GM21381 (cell line): ENCODE measurements around the gene FAM3C.
A peak's percentile ranks its signal among the peaks of the same experiment; 100 is the strongest.
"Not testable (repeated sequence)": the region's sequence is repeated elsewhere in the genome, so short reads cannot be mapped to it uniquely, and the experiment has no call there.

Experiments
- ATAC-seq: cut with Tn5 transposase; IDR thresholded peaks from one replicate; pipeline ENCODE4 v1.9.1; 2021; ENCODE audit warnings: mild to moderate bottlenecking, moderate library complexity; ENCODE audit not compliant: unreplicated experiment

FAM3C gene

DNA sequence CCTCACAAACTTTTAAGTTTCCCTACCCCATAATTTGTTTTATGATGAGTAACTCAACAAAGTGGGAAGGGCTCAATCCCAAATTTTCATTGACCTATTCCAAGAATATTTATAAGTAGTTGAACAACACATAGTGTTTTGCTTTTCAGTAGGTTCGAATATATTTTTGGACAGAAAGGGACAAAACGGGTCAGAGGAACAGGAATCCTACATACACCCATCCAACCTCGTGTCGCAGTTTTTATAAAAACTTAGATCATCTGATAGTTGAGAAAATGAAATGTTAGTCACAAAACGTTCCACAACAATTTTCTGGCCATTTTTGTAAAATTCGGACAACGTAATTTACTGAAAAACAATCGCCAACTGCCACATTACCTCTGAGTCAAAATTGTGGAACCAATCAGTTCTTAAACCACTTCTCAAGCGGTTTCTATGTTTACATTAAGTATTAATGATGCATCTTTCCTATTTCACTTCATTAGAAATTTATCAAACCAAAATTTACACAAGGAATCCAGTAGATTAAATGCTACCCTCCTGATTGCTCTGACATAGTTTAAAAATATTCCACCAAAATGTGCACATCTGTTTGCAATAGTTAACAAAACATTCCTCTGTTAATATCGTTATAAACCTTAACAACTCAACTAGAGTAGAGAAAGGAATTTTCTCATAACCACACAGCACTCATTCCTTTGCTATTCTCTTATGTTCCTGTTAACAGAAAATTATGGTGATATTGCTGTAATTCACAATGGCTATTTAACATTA lies 61.0 kb downstream of the FAM3C start:
- ATAC-seq: no peak

DNA sequence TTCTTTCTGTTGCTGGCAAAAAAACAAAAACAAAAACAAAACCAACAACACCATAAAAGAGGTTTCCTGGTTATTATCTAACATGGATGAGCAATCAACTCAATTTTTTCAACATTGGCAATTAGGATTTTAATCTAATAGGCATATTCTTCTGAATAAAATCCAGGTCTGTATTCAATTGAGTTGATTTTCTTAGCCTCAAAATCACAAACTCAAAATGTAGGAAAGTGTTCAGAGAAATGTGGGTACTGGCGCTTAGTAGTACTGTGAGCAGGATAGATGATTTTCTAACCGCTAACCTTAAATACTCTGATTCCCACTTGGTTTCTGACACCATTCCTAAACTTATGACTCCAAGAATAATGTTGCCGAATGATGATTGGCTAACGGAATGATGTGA lies 61.7 kb downstream of the FAM3C start:
- ATAC-seq: no peak

GRCh38 chr7:121331574-121331973 lies 64.5 kb downstream of the FAM3C start:
- no peak for ATAC-seq

DNA sequence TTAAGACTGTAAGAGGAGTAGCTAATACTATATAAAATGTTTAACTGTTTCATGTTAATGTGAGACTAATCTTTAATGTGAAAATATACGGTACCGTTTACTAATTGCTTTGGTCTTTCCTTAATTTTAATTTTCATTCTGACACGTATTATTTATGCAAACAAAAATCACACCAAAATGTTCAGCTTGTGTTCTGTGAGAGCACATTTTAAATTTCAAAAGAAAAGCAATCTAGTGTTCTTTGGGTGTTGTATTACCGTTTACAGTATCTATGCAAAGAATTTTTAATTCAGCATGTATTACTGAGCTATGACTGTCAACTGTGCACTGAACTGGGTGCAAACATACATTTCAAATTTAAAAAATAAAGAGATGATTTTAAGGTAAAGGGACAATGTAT lies 65.1 kb downstream of the FAM3C start:
- no peak for ATAC-seq

DNA sequence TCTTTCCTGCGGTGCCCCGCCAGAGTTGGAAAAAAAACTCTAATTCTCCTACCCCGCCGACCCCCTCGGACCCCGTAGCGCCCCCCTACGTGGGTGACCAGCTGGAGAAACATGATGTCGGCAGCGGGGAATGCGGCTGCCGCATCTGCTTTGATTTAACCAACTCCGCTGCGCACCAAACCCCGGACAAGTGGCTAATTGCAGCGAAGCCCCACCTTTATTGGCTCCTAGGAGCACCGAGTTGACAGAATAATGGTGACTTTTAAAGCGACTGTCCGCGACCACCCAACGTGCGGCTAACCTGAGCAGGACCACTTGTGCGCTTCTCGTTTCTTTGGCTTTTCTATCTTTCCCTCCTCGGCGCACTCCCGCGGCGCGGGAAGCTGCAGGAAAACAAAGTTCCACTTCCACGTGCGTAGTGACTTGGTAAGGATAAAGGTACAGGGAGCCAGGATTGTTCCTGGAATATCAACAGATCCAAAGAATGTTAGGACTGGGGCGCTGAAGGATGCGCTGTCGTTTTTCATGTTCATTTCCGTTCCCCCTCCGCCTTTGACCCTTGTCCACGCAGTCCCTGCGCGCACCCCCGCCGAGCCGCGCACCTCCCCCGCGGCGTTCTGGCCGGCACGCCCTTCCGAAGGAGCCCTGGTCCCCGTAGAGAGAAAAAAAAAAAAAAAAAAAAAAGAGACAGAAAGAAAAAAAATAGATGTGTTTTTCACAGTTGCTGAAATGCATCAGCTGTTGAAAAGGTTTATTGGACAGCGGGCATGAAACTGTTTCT lies 65.9 kb downstream of the FAM3C start:
- ATAC-seq: no peak

DNA sequence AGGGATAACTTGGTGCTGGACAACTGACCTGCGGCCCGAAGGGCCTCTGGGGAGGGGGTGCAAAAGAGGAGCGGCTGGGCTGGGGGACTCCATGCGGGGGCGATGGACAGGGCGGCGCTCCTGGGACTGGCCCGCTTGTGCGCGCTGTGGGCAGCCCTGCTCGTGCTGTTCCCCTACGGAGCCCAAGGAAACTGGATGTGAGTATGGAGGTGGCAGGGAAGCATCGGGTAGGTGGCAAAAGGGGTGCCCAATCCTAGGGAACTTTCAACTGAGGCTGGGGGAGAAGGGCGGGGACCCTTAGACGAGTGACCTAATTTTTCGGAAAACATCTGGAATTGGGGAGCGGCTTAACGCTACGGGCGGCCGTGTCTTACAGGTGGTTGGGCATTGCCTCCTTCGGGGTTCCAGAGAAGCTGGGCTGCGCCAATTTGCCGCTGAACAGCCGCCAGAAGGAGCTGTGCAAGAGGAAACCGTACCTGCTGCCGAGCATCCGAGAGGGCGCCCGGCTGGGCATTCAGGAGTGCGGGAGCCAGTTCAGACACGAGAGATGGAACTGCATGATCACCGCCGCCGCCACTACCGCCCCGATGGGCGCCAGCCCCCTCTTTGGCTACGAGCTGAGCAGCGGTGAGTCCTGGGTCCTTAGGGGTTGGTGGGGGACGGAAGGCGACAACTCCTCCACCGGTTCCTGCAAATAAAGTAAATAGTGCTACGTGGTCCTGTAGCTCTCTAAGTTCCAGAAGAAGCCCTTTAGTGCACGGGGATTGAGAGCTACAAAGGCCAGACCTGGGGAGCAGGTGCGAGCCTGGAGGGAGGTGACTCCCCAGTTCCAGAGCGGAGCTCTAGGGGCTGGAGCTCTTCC lies 66.7 kb downstream of the FAM3C start:
- ATAC-seq: peak; percentile 61

- ATAC-seq: no peak
Observed at GRCh38 chr7:121328508-121329190, 67.5 kb downstream of the FAM3C start, which contains the start of gene WNT16. Gene WNT16, plus strand, starts transcription at chr7:121329000. Its CDS starts 293 bp downstream, at chr7:121329293.

- ATAC-seq: no peak
Observed at GRCh38 chr7:121327671-121328070, 68.4 kb downstream of the FAM3C start.

DNA sequence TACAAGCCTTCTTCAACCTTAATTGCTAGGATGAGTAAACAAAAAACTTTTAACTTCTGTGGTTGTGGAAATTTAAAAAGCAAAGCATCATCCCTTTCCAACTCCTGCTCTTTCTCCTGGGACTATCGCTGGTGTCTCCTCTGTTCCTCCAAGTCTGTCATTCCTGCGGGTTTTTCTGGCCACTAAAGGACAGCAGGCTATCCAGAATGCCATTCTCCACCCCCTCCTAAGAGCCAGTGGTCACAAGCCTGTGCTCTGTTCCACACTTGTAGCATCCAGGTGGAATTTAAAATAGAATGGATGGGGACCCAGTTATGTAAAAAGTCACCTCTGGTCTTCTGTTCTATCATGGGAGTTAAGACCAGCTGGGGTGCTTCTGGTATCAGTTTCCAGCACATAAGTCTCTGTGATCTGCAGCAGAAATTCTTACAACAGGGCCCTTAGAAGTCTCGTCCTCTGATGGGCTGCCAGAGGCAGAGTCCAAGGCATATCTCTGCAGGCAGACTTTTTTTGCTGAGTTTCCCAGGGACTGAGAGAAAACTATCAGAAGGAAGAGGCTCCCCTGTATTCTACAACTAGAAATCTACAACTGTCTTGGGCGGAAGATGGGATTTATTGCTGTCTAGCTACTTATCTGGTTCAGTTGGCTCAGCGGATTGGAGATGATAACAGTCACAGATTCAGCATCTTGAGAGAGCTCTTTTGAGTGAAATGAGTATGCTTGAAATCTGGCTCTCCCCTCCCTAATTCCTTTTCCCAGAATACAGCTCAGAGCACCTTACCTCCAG lies 72.4 kb downstream of the FAM3C start:
- ATAC-seq: no peak

DNA sequence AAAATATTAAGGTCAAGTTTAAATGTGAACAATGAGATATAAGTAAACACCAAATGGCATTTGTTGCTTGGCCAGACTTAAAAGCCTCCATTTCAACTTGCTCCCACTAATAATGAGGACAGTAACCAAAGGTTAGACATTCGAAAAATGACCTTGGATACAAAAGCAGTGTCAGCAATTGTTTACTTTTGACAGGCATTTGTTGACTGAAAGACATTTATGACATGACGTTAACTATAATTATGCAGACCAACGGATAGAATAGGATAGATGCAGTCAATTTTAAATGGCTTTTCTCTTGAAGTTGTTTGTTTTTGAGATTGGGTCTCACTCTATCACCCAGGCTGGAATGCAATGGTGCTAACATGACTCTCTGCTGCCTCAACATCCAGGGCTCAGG lies 73.6 kb downstream of the FAM3C start:
- no peak for ATAC-seq

GRCh38 chr7:121315170-121315569 lies 80.9 kb downstream of the FAM3C start:
- ATAC-seq: not testable (repeated sequence)

DNA sequence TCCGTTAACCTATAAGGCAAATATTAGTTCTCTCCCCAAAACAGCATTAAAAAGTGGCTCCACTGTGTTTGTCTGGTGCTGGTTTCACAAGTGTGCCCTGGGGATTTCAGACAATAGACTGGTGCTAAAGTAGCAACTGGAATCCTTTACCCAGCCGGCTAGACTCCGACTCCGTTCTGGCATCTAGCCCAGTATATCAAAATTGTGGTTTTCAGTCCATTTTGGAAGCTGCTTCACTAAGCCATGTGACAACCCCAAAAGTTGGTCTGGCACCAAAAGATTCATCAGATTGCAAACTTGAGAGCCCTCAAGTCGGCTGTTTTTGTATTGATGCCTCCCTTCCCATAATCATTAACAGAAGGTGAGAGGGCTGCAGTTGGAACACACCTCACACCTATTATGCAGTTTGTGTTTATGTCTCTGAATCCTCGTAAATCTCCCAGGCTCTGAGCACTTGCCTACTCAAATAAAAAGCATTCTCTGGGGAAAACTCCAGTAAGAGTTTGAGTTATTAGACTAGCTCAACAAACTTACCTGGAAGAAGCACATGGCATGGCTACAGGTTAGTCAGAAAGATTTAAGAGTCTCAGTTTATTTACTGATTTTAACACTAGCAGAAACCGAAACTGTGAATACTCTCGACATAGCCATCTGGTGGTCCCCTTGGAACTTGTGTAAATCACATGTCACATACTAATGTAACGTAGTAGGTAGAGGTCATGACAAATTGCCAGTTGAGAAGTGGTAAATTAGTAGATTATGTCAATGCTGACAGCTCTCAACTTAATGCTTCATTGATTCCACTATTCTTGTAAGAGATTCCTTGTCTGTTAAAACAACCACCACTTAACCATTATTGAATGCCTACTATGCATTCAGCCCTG lies 82.1 kb downstream of the FAM3C start:
- ATAC-seq: peak; percentile 89

DNA sequence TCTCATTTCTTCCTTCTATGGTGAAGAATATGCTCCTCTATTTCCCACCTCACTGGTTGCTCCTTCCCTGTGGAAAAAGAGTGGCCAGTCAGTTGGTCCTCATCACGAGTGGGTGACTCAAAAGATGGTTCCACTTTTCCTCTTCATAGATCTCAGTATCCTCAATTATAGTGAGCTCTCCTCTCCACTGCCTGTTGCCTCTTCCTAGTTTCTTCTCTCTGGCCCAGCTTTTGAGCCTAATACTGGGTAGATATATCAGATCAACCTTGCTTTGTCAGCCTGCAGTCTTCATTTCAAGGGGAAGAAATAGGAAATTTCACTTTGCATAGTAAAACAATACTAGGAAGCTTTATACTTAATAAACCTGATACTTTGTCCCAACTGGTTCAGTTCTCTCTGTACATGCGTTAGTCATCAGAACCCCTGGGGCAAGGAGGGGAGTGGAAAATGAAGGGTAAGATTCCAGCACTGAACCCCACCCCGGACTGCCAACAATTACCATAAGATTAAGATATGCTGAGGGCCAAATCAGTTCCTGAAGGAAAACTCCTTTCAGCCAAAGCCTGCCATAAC lies 82.8 kb downstream of the FAM3C start:
- ATAC-seq: peak; percentile 1

GRCh38 chr7:121307021-121307574 lies 89.0 kb downstream of the FAM3C start:
- ATAC-seq: no peak

DNA sequence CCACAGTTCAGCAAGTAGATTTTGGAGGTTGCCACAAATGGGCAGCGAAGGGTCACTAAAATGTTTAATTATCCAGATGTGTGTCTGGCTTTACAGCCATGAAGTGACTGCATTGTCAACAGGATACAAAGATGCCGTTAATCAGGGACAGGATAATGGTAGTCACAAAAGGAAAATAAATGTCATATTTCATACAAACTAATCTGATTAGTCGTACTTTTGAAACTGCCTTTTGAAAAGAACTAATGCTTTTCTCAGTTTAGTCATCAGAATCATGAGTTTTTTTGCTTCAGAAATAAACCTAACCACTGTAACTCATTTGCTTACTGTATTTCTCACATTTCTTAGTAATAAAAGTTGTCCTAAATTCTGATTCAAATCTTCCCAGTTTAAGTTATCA lies 89.5 kb downstream of the FAM3C start:
- no peak for ATAC-seq

DNA sequence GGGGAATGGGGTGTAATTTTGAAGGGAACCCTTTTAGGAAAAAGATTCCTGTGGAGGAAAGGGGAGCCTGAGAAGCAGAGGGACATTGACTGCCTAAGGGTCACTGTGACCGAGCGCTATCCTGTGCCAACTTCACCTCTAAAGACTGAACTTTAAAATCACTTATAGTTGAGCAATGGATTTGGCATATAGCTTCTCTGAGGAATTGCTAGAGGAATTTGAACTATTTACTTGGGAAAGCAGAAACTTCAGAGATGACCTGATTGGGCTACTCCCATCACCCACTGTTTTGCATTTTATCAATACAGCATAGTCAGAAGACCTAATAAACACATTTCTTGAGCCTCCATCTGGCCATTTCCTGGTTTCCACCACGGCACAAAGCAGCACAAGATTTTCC lies 91.0 kb downstream of the FAM3C start:
- no peak for ATAC-seq

GRCh38 chr7:121304102-121304658 lies 91.9 kb downstream of the FAM3C start:
- no peak for ATAC-seq
